GM19468 (cell line): ENCODE data around the gene GUCY2C.
"Not testable (repeated sequence)": the region's sequence is repeated elsewhere in the genome, so short reads cannot be mapped to it uniquely, and the experiment has no call there.

Experiments used
- ATAC-seq: cut with Tn5 transposase; IDR thresholded peaks from one replicate; pipeline ENCODE4 v1.9.1; 2021; ENCODE audit warnings: mild to moderate bottlenecking, moderate library complexity, moderate number of reproducible peaks; ENCODE audit not compliant: unreplicated experiment; ENCODE audit errors: extremely low read depth

Gene GUCY2C

DNA sequence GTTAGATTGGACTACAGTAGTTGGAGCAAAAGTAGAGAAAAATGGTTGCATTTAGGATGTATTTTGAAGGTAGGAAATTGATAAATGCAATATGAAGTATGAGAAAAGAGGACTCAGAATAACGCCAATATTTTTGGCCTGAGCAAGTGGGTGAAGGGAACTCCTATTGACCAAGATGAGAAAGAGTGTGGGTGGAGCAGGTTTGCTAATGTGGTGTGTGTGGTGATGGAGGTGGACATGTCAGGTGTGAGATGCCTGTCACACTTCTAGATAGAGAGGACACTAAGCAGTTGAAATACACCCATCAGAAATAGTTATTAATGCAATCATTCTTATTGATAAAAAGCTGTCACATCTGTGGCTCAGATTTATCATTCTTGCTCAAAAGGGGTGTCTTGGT, 7.3 kb downstream of the GUCY2C start:
- no peak for ATAC-seq

DNA sequence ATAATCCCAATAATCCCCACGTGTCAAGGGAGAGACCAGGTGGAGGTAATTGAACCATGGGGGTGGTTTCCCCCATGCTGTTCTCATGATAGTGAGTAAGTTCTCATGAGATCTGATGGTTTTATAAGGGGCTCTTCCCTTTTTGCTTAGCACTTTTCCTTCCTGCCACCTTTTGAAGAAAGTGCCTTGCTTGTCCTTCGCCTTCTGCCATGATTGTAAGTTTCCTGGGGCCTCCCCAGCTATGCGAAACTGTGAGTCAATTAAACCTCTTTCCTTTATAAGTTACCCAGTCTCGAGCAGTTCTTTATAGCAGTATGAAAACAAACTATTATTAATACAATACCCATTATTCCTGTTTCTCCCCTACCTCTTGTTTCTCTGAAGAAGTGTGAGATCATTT, 14.2 kb downstream of the GUCY2C start:
- not testable (repeated sequence) for ATAC-seq

DNA sequence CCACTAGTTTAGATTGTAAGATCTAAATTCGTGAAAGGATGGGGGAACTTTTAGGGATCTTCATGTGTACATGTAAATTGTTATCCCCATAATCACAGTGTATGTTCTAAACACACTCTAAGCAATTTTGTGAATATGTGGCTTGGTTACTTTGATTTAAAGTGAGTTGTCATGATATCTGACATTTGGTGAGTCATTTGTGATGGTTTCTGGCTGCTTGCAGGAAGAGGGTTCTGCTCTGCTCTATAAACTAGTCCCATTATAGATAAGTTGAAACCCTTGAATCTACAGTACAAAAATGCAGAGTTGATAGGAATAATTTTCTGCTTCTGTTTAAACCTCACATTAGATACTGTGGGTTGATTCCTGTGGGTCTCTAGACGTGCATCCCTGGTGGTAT, 14.8 kb downstream of the GUCY2C start:
- no peak for ATAC-seq

DNA sequence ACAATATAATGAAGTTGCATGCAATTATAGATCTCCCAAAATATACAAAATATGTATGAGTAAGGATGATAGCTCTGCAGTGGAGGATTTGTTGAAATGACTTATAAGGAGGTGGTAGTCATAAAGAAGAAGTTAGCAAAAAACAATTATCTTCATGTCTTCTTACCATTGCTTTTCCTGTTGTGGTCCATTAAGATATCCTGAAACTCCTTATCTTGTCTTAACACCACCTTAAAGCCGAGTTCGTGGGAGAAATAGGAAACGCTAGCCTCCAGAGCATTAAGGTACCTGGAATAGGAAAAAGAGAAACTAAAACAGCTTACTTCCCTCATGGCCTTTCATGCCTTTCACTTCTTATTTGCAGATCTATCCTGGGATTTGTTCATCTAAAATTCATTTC, 15.2 kb downstream of the GUCY2C start:
- no peak for ATAC-seq

DNA sequence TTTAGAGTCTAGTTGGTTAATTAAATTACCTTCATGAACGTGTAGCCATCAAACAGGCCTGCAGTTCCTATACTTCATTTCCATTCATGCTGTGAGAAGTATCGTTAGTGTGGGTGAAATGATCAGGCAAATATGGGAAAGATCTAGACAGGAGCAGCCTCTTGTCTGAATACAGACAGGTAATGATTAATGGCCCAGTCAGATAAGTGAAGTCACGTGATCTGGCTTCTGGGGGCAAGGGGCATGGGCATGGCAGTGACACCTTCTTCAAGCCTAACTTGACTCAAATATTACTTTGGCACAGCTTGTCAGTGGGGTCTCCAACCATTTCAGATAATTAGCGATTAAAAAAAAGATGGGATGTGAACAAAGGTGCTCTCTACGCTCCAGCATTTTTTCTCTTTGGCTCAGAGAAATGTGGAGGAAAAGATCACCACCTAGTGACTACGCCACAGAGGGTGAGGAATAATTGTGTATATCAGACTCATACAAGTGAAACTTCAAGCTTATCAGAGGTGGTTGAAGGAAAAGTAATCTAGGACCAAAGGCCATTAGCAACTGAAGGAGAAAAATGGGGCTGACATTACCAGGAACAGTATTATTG, 17.8 kb downstream of the GUCY2C start:
- no peak for ATAC-seq

DNA sequence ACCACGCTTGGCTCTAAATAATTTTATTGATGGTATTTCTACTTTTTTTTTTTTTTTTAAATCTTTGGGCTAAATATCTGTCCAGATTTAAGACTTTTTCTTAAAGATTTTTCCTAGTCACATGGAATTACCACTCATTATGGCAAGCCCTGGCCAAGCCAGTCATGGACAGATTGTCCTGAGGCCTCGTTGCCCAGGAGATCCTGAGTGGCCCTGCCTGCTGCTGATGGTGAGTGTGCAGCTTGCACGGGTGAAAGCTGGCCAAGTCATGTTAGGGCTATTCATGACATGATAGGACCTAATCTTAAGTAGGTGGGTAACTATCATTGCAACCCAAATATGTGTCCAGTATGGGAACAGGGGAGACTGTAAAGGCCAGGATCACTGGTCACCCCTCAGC, 27.8 kb downstream of the GUCY2C start:
- ATAC-seq: no peak

DNA sequence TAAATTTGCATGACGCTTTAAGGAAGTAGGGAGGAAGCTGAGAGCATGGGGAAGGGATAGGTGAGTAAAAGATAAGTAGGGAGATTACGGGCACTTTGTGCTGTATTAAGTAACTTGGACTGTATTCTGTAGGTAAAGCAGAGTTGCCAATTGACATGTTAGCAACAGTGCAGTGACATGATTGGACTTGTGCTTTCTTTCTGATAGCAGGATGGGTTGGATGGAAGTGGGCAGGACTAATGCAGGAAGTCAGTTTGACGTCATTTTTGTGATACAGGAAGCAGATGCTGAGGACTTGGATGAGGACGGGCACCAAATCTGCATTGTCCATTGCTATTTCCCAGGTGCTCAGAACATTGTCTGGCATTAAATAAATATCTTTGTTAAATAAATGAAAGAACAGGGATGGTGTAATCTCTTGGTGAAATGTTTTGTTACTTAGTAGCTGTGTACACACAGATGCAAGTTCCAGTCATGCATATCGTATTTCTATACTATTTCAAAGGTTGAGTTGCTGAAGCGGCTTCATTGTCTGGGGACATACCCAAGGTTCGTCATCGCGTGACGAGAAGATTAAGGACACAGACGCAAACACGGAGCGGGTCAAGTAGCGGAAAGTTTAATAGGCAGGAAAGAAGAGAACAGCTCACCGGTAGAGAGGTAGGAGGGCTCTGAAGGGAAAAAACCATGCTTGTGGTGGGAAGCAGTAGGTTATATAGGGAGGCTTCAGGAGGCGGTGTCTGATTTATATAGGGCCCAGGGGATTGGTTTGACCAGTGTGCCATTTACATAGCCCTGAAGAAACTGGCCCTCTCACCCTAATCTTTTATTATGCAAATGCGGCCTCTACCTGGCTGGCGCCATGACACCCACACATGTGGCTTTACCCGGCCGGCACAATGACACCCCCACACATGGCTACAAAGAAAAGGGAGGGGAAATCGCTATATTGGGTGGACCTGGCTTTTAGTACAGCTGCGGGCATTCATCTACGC, 30.7 kb downstream of the GUCY2C start:
- no peak for ATAC-seq

DNA sequence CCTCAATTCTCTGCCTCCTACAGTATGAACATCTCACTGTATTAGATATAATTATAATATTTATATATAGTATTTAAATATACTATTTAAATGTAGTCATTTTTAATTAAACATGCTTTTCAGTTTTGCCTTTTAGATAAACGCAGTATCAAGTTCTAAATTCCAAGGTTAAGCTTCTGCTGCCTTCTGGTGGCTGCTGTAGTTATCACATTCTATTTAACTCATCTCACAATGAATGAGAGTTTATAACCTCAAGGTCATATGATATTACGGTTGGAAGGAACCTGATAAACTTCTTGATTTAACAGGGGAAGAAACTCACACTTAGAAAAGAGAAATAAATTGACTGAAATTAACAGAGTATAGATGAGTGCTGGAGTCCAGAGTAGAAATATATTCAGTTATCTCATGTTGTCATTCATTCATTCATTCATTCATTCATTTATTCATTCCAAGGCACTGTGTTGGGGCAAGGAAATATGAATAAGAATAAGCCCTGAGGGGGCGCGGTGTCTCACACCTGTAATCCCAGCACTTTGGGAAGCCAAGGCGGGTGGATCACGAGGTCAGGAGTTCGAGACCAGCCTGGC, 31.9 kb downstream of the GUCY2C start:
- ATAC-seq: no peak

DNA sequence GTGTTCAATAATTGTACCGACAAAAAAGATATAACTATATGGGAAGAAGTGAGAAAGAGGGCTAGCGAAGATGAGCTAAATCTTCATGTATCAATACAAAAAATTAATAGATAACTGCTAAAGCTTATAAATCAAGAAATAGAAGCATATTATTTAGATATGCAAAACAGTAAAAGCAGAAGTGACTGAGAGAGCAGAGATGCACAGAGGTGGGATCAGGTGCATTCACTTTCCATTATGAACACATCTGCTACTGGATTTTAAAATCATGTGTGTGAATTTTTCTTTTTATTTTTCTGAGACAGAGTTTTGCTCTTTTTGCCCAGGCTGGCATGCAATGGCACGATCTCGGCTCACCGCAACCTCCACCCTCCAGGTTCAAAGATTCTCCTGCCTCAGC, 33.4 kb downstream of the GUCY2C start:
- no peak for ATAC-seq

DNA sequence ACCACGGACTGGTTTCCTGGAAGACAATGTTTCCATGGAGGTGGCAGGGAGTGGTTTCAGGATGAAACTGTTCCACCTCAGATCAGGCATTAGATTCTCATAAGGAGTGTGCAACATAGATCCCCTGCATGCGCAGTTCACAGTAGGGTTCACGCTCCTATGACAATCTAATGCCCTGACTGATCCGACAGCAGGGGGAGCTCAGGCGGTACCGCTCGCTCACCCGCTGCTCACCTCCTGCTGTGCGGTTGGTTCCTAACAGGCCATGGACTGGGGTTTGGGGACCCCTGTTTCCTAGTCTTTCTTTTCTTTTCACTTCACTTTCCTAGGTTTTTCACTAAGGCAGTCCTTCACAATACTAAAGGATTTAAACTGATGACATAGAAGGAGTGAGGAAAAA, 39.6 kb downstream of the GUCY2C start:
- no peak for ATAC-seq

DNA sequence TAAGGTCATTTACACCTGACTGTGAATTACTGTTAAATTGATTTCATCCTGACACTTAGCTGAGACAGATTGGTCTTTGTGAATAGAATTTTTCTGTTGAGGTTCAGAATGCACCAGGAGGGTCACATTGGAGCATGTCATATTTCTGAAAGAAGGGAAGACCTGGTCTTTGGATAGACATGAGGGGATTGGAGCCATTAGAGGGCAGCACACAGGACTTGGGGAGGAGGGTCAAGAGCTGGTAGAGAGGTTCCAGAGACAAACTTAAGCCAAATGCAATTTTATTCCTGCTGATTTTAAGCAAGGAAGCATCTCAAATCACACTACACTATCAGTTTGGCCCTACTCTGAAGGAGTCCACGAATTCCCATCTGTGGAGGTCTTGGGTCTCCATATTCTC, 41.1 kb downstream of the GUCY2C start:
- ATAC-seq: no peak

DNA sequence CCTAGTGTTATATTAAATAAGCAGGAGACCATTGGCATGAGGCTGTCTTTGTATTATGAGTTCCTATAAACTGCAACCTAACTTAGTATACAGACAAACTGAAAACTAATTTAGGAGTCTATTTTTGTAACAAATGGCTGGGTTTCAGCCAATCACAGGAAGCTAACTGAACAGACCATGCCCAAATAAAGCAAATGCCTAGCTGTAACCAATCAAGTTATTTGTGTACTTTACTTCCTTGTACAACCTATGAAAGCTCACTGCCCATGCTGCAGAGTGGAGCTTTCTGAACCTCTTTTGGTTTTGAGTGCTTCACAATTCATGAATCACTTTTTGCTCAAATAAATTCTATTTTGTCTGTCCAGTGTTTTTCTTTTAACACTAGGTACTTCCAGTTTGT, 41.6 kb downstream of the GUCY2C start:
- no peak for ATAC-seq

DNA sequence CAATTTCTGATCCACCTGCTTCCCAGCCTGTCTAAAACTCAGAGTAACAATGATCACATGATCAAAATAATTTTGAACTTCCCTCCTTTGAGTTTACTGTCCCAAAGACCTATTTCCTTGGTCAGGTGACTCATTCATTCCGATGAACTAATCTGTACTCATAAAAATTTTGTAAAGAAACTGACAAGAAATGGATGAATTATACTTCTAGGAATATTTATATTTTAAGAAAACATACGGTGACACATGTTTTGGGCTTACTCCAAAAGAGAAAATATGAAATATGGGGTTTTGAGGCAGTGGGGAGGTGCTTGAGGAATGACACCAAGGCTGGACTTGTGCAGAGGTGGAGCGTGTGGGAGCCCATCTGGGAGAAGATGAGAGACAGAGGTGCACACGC, 42.0 kb downstream of the GUCY2C start:
- ATAC-seq: no peak

DNA sequence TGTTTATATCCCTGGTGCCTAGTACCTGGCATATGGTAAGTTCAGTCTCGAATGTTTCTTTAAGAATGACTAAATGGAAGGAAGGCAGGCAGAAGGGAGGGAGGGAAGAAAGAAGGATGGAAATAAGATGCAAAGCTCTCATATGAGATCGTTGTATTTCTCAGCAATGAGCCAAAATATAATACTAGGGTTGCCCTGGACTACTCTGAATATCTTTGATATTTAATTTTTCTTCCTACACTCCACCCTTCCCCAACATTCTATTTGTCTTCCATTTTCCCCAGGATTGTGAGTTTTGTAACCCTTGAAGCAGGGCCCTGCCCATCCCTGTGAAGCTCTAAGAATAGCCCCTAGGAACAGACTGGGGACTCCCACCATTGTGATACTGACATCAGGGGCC, 43.9 kb downstream of the GUCY2C start:
- ATAC-seq: no peak

DNA sequence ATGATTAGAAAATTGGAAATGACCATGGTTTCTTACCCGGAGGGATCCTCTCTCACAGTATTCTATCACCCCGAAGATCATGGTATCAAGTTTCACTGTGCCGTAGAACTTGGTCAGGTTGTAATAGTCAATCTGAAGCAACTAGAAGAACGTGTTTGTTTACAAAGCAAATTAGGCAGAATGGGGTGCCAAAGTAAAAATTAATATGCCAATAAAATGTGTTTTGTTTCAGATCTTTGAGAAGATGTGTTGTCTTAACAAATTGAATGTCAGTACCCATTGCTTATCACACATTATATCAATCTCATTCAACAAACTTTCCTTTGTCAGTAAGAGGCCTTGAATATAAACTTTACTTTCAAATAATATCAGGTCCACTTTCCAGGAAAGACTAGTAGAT, 45.0 kb downstream of the GUCY2C start:
- ATAC-seq: no peak

DNA sequence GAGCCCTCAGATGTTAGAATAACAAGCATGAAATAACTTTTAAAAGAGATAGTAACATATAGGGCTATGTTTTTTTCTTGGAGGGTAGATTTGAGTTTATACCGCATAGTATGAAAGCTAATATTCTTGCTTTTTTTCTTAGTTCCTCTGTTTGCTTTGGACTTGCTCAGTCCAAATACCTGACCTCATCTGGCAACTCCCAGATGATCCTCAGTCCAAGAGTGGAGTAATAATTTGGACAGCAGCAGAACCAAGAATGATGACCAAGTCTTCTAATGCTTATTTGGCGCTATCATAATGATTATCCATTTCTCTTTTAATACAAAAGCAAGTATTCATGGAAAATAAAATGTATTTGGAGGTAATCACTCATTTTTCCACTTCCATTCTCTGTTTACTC, 45.6 kb downstream of the GUCY2C start:
- no peak for ATAC-seq

DNA sequence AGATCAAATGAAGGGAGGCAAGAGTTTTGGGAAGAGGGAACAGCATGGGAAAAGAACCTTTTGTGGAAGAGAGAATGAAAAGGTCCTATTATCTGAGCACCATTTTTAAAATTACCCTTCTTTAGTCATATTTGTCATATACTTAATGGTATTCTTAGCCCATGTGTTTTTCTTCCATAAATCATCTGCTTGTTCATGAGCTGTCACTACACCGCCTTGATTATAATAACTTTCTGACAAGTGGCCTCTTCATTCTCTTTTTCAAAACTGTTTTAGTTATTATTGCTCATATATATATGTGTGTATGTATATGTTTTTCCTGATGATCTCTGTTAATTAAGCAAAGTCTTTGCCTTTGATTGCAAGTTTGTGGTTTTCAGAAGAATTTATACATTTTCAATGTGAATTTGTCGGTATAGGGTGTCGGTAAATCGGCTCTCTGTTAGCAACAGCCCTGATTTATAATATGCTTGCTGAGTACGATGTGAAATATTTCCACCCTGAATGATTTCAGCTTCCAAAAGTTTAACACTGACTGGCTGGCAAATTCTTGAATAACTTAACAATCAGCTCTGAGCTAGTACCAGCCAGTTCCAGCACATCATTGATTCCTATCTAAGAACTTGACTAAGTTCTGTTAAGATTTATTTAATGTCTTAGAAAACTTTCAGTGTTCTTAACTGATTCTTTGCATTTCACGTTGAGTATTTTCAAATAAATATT, 49.2 kb downstream of the GUCY2C start:
- ATAC-seq: no peak

DNA sequence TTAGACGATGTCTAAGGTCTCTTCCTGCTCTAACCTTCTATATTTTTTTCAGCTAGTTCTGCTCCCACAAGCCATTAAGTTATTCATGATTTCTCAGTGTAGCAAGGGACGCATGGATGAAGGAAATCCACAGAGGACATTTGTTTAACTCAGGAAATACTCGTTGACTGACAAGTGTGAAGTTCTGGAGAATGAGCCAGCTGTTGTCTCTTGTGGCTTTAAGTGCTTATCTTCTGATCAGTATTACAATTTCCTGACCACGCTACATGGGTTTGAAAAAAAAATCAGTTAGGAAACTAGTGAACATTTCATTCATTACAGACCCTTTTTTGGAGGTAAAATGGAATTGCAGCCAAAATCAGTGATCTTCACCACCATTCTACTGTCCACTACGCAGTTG, 53.1 kb downstream of the GUCY2C start:
- no peak for ATAC-seq

DNA sequence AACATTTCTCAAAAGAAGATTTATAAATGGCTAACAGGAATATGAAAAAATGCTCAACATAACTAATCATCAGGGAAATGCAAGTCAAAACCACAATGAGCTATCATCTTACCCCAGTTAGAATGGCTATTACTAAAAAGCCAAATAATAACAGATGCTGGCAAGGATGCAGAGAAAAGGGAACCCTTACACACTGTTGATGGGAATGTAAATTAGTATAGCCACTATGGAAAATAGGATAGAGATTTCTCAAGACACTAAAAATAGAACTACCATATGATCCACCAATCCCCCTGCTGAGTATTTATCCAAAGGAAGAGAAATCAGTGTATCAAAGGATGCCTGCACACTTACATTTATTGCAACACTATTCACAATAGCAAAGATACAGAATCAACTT, 58.3 kb downstream of the GUCY2C start:
- ATAC-seq: no peak

DNA sequence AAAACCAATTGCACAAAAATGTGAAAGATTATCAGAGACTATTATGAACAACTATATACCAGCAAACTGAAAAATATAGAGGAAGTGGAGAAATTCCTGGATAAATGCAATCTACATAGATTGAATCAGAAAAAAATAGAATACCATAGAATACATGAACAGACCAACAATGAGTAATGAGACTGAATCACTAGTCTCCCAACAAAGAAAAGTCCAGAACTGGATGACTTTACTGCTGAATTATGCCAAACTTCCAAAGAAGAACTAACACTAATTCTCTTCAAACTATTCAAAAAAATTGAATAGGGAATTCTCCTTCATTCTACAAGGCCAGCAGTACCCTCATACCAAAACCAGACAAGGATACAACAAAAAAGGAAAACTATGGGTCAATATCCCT, 60.6 kb downstream of the GUCY2C start:
- ATAC-seq: no peak

DNA sequence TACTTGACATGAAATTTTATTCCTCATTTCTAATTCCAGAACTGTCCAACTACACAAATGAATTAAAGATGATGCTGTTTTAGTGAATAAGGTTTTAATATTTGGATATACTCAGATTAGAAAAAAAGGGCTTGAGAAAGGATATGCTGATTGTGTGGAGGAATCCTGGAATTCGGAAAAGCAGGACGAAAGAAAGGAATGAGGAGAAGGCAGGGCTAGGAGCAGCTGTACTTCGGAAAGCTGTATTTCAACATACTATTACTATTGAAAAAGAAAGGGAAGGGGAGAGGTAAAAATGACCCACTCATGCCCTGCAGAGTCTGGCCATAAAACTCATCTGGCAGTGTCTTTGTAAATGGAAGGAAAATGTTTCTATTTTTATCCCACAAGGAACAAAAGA, 65.6 kb downstream of the GUCY2C start:
- no peak for ATAC-seq
